Endothelial cell of umbilical vein (primary cell): ENCODE measurements around the gene CELF2. TPM values are rescaled to one million over a fixed set of nuclear protein-coding genes. Genes with fewer than 3 reads are reported as not detected.

Source experiments
- BruUV-seq: library from RNA; stranded (reverse); fragments of 400-500 nt; replicated peaks from 2 replicates; lab custom pipeline; 2021; lab: Mats Ljungman, UMichigan
- CTCF ChIA-PET: fragments of 300-600, 350-600 bp; sonication (Branson Sonifier 250); formaldehyde crosslinking; loops from one replicate; lab custom pipeline; 2021; ENCODE audit warnings: antibody characterized with exemption, inconsistent platforms; lab: Charles Lee
- POLR2A ChIA-PET: fragments of 300-600, 350-600 bp; sonication (Branson Sonifier 250); formaldehyde crosslinking; loops from one replicate; lab custom pipeline; 2021; ENCODE audit warnings: antibody characterized with exemption, inconsistent platforms; lab: Charles Lee
- DNase-seq: peaks from one replicate; pipeline ENCODE4 v3.0.0-alpha.2; 2011; ENCODE audit warnings: low read depth, low spot score
- FAIRE-seq: peaks from 2 replicates; lab custom pipeline; 2011; peaks lifted over from hg19 to GRCh38; lab: Jason Lieb, UNC
- H2AFZ ChIP-seq: 2 replicates; pipeline ENCODE4 v1.6.0; 2012; ENCODE audit warnings: low read depth, low read length, control low read depth, inconsistent platforms
- H3K27ac ChIP-seq: 2 replicates; pipeline ENCODE4 v1.5.1; 2011; ENCODE audit warnings: low read depth, mild to moderate bottlenecking, control low read depth, low read length, moderate library complexity; ENCODE audit not compliant: insufficient read depth
- H3K27me3 ChIP-seq, 2 experiments: 2 replicates each; pipeline versions ENCODE4 v1.6.0 to v1.6.1; 2011; ENCODE audit warnings: low read length in 2 of 2, mixed read lengths in 1 of 2; ENCODE audit not compliant: control insufficient read depth in 2 of 2, insufficient read depth in 2 of 2
- H3K36me3 ChIP-seq, 2 experiments: 2 replicates in 1 of 2; 3 replicates in 1 of 2; pipeline ENCODE4 v1.5.1; 2011; ENCODE audit warnings: low read length in 2 of 2, mild to moderate bottlenecking in 1 of 2, moderate library complexity in 1 of 2; ENCODE audit not compliant: control insufficient read depth in 2 of 2, insufficient read depth in 2 of 2; ENCODE audit errors: extremely low read depth in 1 of 2
- H3K4me1 ChIP-seq: 3 replicates; pipeline ENCODE4 v1.5.1; 2011; ENCODE audit warnings: mild to moderate bottlenecking, low read length; ENCODE audit not compliant: control insufficient read depth, insufficient read depth; ENCODE audit errors: extremely low read depth
- H3K4me2 ChIP-seq: 2 replicates; pipeline ENCODE4 v1.6.1; 2011; ENCODE audit warnings: low read length, control low read depth, mixed read lengths; ENCODE audit not compliant: insufficient read depth
- H3K4me3 ChIP-seq, 3 experiments: fragments of 200-600 bp in 1 of 3; sonication (generic), shearing (Covaris generic) in 1 of 3; replicated peaks in 1 of 3; 2 replicates each; pipeline ENCODE4 v1.5.1; 2011 to 2016; ENCODE audit warnings: control low read depth in 3 of 3, low read length in 3 of 3, mild to moderate bottlenecking in 2 of 3, inconsistent platforms in 1 of 3, low read depth in 1 of 3, moderate library complexity in 1 of 3; ENCODE audit not compliant: insufficient read depth in 1 of 3
- H3K79me2 ChIP-seq: 2 replicates; pipeline ENCODE4 v1.6.0; 2012; ENCODE audit warnings: low read length, inconsistent platforms; ENCODE audit not compliant: control insufficient read depth, insufficient read depth
- H3K9ac ChIP-seq: replicated peaks from 2 replicates; pipeline ENCODE3; 2011; ENCODE audit warnings: low read length, control low read depth; ENCODE audit not compliant: insufficient read depth; ENCODE audit errors: extremely low read depth
- H3K9me1 ChIP-seq: replicated peaks from 3 replicates; pipeline ENCODE4 v1.6.0; 2011; ENCODE audit warnings: mild to moderate bottlenecking, low read length; ENCODE audit not compliant: control insufficient read depth, insufficient read depth; ENCODE audit errors: extremely low read depth
- H3K9me3 ChIP-seq: replicated peaks from 2 replicates; pipeline ENCODE4 v1.5.1; 2012; ENCODE audit warnings: low read length, inconsistent platforms; ENCODE audit not compliant: control insufficient read depth, insufficient read depth
- H4K20me1 ChIP-seq: replicated peaks from 2 replicates; pipeline ENCODE3; 2011; ENCODE audit warnings: mild to moderate bottlenecking, low read length; ENCODE audit not compliant: control insufficient read depth, insufficient read depth; ENCODE audit errors: extremely low read depth
- EZH2 ChIP-seq: IDR thresholded peaks from 2 replicates; pipeline ENCODE4 v1.6.1; 2012; ENCODE audit warnings: borderline replicate concordance, low read depth, mild to moderate bottlenecking, moderate library complexity, low read length, inconsistent platforms; ENCODE audit not compliant: severe bottlenecking
- FOS ChIP-seq: IDR thresholded peaks from 2 replicates; pipeline ENCODE4 v1.6.1; 2011; ENCODE audit warnings: mild to moderate bottlenecking, low read length, moderate library complexity, borderline replicate concordance; ENCODE audit not compliant: insufficient read depth
- GATA2 ChIP-seq: IDR thresholded peaks from 2 replicates; pipeline ENCODE4 v1.7.0; 2011; ENCODE audit warnings: low read depth, mild to moderate bottlenecking, moderate library complexity, mixed read lengths, low read length; ENCODE audit not compliant: insufficient read length, insufficient read depth
- JUN ChIP-seq: IDR thresholded peaks from 2 replicates; pipeline ENCODE4 v1.6.1; 2011; ENCODE audit warnings: borderline replicate concordance, low read depth; ENCODE audit not compliant: insufficient read length, insufficient read depth
- MYC ChIP-seq: IDR thresholded peaks from one replicate; pipeline ENCODE4 v1.6.1; 2011; ENCODE audit warnings: mild to moderate bottlenecking, low read depth, low read length
- POLR2A ChIP-seq: IDR thresholded peaks from 2 replicates; pipeline ENCODE4 v1.6.1; 2012; ENCODE audit warnings: low read depth, mild to moderate bottlenecking, control low read depth, low read length
- POLR2AphosphoS5 ChIP-seq: IDR thresholded peaks from 2 replicates; pipeline ENCODE4 v1.6.1; 2012; ENCODE audit warnings: low read depth, mild to moderate bottlenecking, control low read depth, low read length, moderate library complexity; ENCODE audit not compliant: insufficient read depth
- dilution Hi-C: fragments of 300-500 bp; cut with MboI; formaldehyde crosslinking; loops from one replicate; pipeline ENCODE4 v1.15.0; 2019; ENCODE audit warnings: low sequenced_read_pairs; ENCODE audit not compliant: extremely low pct_ligation_motif_present
- intact Hi-C: fragments of 100-400 bp; cut with micrococcal nuclease; formaldehyde crosslinking; loops from one replicate; pipeline ENCODE4 v1.10.0; 2022
- polyA plus RNA-seq, 4 experiments: library from polyadenylated mRNA; depleted of rRNA in 3 of 4; stranded (reverse) in 3 of 4; unstranded in 1 of 4; fragments of >200 nt; gene quantifications; 2 replicates each; pipeline versions ENCODE4 v1.2.1 to v1.2.3, GENCODE V29; 2011 to 2012; ENCODE audit warnings: missing spikeins in 1 of 4
- total RNA-seq: library from RNA; stranded (reverse); gene quantifications from 2 replicates; pipeline ENCODE4 v1.2.3, GENCODE V29; 2021
- TF ChIP-seq, protein P1 (sequence below): IDR thresholded peaks from 2 replicates; pipeline ENCODE4 v1.6.1; 2011; ENCODE audit not compliant: insufficient read depth, insufficient read length
- TF ChIP-seq, protein P2 (sequence below), 2 donors: IDR thresholded peaks; 1 replicate in 1 of 2; 2 replicates in 1 of 2; pipeline ENCODE4 v1.5.1; 2011; ENCODE audit warnings: low read length in 2 of 2, mild to moderate bottlenecking in 2 of 2, moderate library complexity in 2 of 2, control low read depth in 1 of 2, inconsistent platforms in 1 of 2, low read depth in 1 of 2; ENCODE audit not compliant: insufficient read depth in 1 of 2; ENCODE audit errors: extremely low read depth in 1 of 2

The CELF2 gene
- total and polyA plus RNA-seq, 2 donors (not counting 3 experiments of a cell fraction or from before 2014, with no cell fraction given): 21.6 to 42.6 TPM

DNA sequence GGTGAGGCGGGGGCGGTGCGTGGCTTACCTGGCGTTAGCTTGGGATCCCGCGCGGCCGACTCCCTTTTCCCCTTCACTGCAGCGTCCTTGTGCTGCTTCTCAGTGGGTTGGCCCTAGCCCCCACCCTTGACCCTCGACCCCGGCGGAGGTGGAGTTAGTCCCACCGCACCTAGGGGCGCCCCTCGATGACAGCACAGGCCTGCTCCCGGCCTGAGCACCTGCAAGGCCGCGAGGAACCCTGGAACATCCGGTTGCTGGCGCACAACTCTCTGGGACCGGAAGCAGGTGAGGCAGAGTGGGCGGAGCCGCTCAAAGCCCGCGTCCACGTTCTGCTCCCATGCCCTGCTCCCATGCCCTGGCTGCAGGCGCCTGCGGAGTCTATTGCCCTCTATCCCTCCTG, 326.9 kb downstream of the CELF2 start:
- no peak overlapping the region for H3K9ac ChIP-seq
- H2AFZ ChIP-seq: no peak overlapping the region
- dilution Hi-C loops: no loop called here
- no peaks in the 10 kb centered on the region for H3K9me3 ChIP-seq
- no peaks in the 10 kb centered on the region for H3K36me3 ChIP-seq
- H3K4me2 ChIP-seq: no peak overlapping the region
- intact Hi-C loops: no loop called here
- no peaks in the 10 kb centered on the region for H3K9me1 ChIP-seq
- no peaks in the 10 kb centered on the region for H3K4me1 ChIP-seq
- ChIA-PET CTCF (no interaction called here), POLR2A (no interaction called here)
- no peaks in the 10 kb centered on the region for H4K20me1 ChIP-seq
- TF ChIP-seq POLR2AphosphoS5: no peak
- no peak for TF ChIP-seq POLR2A
- TF ChIP-seq FOS: no peak
- TF ChIP-seq MYC: no peak
- TF ChIP-seq, protein P1, sequence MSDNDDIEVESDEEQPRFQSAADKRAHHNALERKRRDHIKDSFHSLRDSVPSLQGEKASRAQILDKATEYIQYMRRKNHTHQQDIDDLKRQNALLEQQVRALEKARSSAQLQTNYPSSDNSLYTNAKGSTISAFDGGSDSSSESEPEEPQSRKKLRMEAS: no peak
- TF ChIP-seq, protein P2, sequence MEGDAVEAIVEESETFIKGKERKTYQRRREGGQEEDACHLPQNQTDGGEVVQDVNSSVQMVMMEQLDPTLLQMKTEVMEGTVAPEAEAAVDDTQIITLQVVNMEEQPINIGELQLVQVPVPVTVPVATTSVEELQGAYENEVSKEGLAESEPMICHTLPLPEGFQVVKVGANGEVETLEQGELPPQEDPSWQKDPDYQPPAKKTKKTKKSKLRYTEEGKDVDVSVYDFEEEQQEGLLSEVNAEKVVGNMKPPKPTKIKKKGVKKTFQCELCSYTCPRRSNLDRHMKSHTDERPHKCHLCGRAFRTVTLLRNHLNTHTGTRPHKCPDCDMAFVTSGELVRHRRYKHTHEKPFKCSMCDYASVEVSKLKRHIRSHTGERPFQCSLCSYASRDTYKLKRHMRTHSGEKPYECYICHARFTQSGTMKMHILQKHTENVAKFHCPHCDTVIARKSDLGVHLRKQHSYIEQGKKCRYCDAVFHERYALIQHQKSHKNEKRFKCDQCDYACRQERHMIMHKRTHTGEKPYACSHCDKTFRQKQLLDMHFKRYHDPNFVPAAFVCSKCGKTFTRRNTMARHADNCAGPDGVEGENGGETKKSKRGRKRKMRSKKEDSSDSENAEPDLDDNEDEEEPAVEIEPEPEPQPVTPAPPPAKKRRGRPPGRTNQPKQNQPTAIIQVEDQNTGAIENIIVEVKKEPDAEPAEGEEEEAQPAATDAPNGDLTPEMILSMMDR (IDR thresholded peaks at IDR 0.05; ENCODE audit: extremely low read depth in 1 of 2, insufficient read depth in 1 of 2, low read depth in 1 of 2, low read length in 2 of 2): no peak
- no peak for TF ChIP-seq EZH2
- no peak for TF ChIP-seq GATA2
- no peak for TF ChIP-seq JUN
- H3K79me2 ChIP-seq: no peaks in the 10 kb centered on the region
- H3K4me3 ChIP-seq: no peak overlapping the region
- FAIRE-seq (no peak), DNase-seq (no peak)
- no TSS peak for BruUV-seq
- peaks cover 0 to 2% of the 10 kb centered on the region in 2 experiments for H3K27me3 ChIP-seq
- H3K27ac ChIP-seq: no peak overlapping the region
